A549 (cell line): ENCODE measurements around the gene CEACAM16. TPM values are rescaled to one million over a fixed set of nuclear protein-coding genes. Genes with fewer than 3 reads are reported as not detected.
"Not testable (repeated sequence)": the region's sequence is repeated elsewhere in the genome, so short reads cannot be mapped to it uniquely, and the experiment has no call there.

Experiments used
- ATAC-seq, 2 experiments: fragments of 200-7000 bp in 1 of 2; fragments of >200 bp in 1 of 2; cut with Nextera tagmentation in 1 of 2; cut with Tn5 transposase in 1 of 2; 3 replicates each; pipeline versions ENCODE4 v1.8.0 to v1.9.1; 2018 to 2020; ENCODE audit warnings: mild to moderate bottlenecking in 1 of 2, moderate library complexity in 1 of 2
- CTCF ChIA-PET: fragments of 300-600 bp; sonication (Branson Sonifier 250); formaldehyde crosslinking; extraction: SDS; loops from one replicate; lab custom pipeline; 2021; ENCODE audit warnings: antibody characterized with exemption, inconsistent platforms; lab: Yijun Ruan, JAX
- POLR2A ChIA-PET: fragments of 350-600 bp; formaldehyde crosslinking; extraction: SDS; loops from one replicate; lab custom pipeline; 2021; ENCODE audit warnings: antibody characterized with exemption, inconsistent platforms; lab: Yijun Ruan, JAX
- DNase-seq, 2 experiments: peaks; one replicate each; pipeline versions ENCODE4 v3.0.0 to v3.0.0-alpha.2; 2011 to 2016; ENCODE audit warnings: low read depth in 1 of 2, low spot score in 1 of 2
- FAIRE-seq: peaks from 2 replicates; lab custom pipeline; 2011; peaks lifted over from hg19 to GRCh38; lab: Jason Lieb, UNC
- H3K27ac ChIP-seq, 2 experiments: fragments of >200 bp; sonication (Bioruptor Twin); formaldehyde crosslinking; 3 replicates each; pipeline ENCODE4 v1.5.1; 2016 to 2017
- H3K4me1 ChIP-seq: fragments of >200 bp; sonication (Bioruptor Twin); formaldehyde crosslinking; 3 replicates; pipeline ENCODE4 v1.6.1; 2016
- H3K4me2 ChIP-seq: fragments of >200 bp; sonication (Bioruptor Twin); formaldehyde crosslinking; 3 replicates; pipeline ENCODE4 v1.6.1; 2016
- H3K4me3 ChIP-seq: fragments of >200 bp; sonication (Bioruptor Twin); formaldehyde crosslinking; 3 replicates; pipeline ENCODE4 v1.5.1; 2016
- H3K9me3 ChIP-seq: fragments of >200 bp; sonication (Bioruptor Twin); formaldehyde crosslinking; 3 replicates; pipeline ENCODE4 v1.6.1; 2016
- CBX8 ChIP-seq: fragments of 200-600 bp; sonication (generic); IDR thresholded peaks from 2 replicates; pipeline ENCODE4 v1.6.1; 2016
- EHF ChIP-seq: fragments of 250-450 bp; sonication (Bioruptor Pico); IDR thresholded peaks from 2 replicates; pipeline ENCODE4 v1.5.0; 2020; ENCODE audit warnings: mild to moderate bottlenecking
- ELK1 ChIP-seq: fragments of 150-350 bp; IDR thresholded peaks from 2 replicates; pipeline ENCODE4 v1.6.1; 2014; ENCODE audit warnings: low read depth, mild to moderate bottlenecking, low read length
- FOSB ChIP-seq: fragments of 250-450 bp; sonication (Bioruptor Pico); IDR thresholded peaks from 2 replicates; pipeline ENCODE4 v1.5.0; 2020; ENCODE audit warnings: mild to moderate bottlenecking, moderate library complexity
- FOSL2 ChIP-seq, 2 experiments: fragments of 450-650 bp in 1 of 2; fragments of >200 bp in 1 of 2; sonication (Bioruptor Twin) in 1 of 2; formaldehyde crosslinking; IDR thresholded peaks; 2 replicates each; pipeline versions ENCODE4 v1.5.0 to v1.6.1; 2016 to 2020; ENCODE audit warnings: mild to moderate bottlenecking in 1 of 2, moderate library complexity in 1 of 2
- HOXB13 ChIP-seq: fragments of 250-450 bp; sonication (Bioruptor Pico); IDR thresholded peaks from 2 replicates; pipeline ENCODE4 v1.5.0; 2020; ENCODE audit warnings: low read depth, mild to moderate bottlenecking, moderate library complexity
- HOXB5 ChIP-seq: fragments of 250-450 bp; sonication (Bioruptor Pico); IDR thresholded peaks from 2 replicates; pipeline ENCODE4 v1.5.0; 2020; ENCODE audit warnings: mild to moderate bottlenecking, moderate library complexity
- JUN ChIP-seq, 2 experiments: fragments of >200 bp; sonication (Bioruptor Twin); formaldehyde crosslinking; IDR thresholded peaks; 2 replicates in 1 of 2; 3 replicates in 1 of 2; pipeline ENCODE4 v1.6.1; 2016 to 2017
- KDM1A ChIP-seq: fragments of 200-600 bp; sonication (generic); IDR thresholded peaks from 2 replicates; pipeline ENCODE4 v1.6.1; 2016; ENCODE audit warnings: low read depth, mild to moderate bottlenecking
- NPAS2 ChIP-seq: fragments of 250-450 bp; sonication (Bioruptor Pico); IDR thresholded peaks from 2 replicates; pipeline ENCODE4 v1.8.0; 2022; ENCODE audit warnings: mild to moderate bottlenecking, moderate library complexity, borderline replicate concordance
- RARB ChIP-seq: fragments of 250-450 bp; sonication (Bioruptor Pico); IDR thresholded peaks from 2 replicates; pipeline ENCODE4 v1.8.0; 2021; ENCODE audit warnings: mild to moderate bottlenecking, moderate library complexity
- SMC3 ChIP-seq: fragments of >200 bp; sonication (Bioruptor Twin); formaldehyde crosslinking; IDR thresholded peaks from 3 replicates; pipeline ENCODE4 v1.6.1; 2018; ENCODE audit warnings: inconsistent platforms
- TP53 ChIP-seq: fragments of 250-450 bp; sonication (Bioruptor Pico); IDR thresholded peaks from 2 replicates; pipeline ENCODE4 v1.5.0; 2021; ENCODE audit warnings: mild to moderate bottlenecking, moderate library complexity
- ZC3H11A ChIP-seq: fragments of 450-650 bp; IDR thresholded peaks from 2 replicates; pipeline ENCODE4 v1.6.1; 2014; ENCODE audit warnings: antibody characterized with exemption, mild to moderate bottlenecking
- ZFP36 ChIP-seq: fragments of 450-650 bp; IDR thresholded peaks from 2 replicates; pipeline ENCODE4 v1.6.1; 2014; ENCODE audit warnings: borderline replicate concordance; ENCODE audit not compliant: partially characterized antibody
- ZNF302 ChIP-seq: fragments of 250-450 bp; sonication (Bioruptor Pico); IDR thresholded peaks from 2 replicates; pipeline ENCODE4 v1.9.0; 2021; ENCODE audit warnings: inconsistent platforms, mild to moderate bottlenecking, moderate library complexity
- ZSCAN20 ChIP-seq: fragments of 250-450 bp; sonication (Bioruptor Pico); IDR thresholded peaks from 2 replicates; pipeline ENCODE4 v1.8.0; 2022; ENCODE audit warnings: mild to moderate bottlenecking, moderate library complexity
- WGBS: methylation state at CpG from one replicate; pipeline ENCODE4 v1.1.6; 2017; ENCODE audit errors: missing lambda C conversion rate; 5-methylcytosine and 5-hydroxymethylcytosine counted together
- polyA plus RNA-seq, 4 experiments: library from polyadenylated mRNA; depleted of rRNA in 3 of 4; stranded (reverse); fragments of >200 nt; fragmentation: RNase III in 1 of 4; extraction: RNeasy Plus Mini Kit Qiagen cat#74134 plus additional on column Dnase treatment in 1 of 4; gene quantifications; 2 replicates in 3 of 4; 3 replicates in 1 of 4; pipeline ENCODE4 v1.2.3, GENCODE V29; 2011 to 2017
- TF ChIP-seq, protein P1 (sequence below): fragments of >200 bp; sonication (Bioruptor Twin); formaldehyde crosslinking; IDR thresholded peaks from 3 replicates; pipeline ENCODE4 v1.5.1; 2016
- TF ChIP-seq, protein P2 (sequence below): fragments of 450-650 bp; IDR thresholded peaks from 2 replicates; pipeline ENCODE4 v1.6.1; 2014; ENCODE audit warnings: antibody characterized with exemption
- TF ChIP-seq, protein P3 (sequence below): IDR thresholded peaks from 2 replicates; pipeline ENCODE4 v1.6.1; 2012; ENCODE audit warnings: low read depth, borderline replicate concordance

CEACAM16 gene
- polyA plus RNA-seq, 2 of the 4 experiments (the other 2 are of a cell fraction) = not detected

GRCh38 chr19:44709434-44710266 is 10.7 kb downstream of the CEACAM16 start:
- TF ChIP-seq ZFP36 = peak; percentile 19
- TF ChIP-seq, all 56 proteins: peak for 1; not testable (repeated sequence) for 55
- peak in 1 of 2 experiments; percentile 13; a peak in 1 of 6 replicates for ATAC-seq
- CTCF ChIA-PET = interaction anchor here (0.6 to 42.5 kb wide), 9 partner anchors 4 to 919 kb away, joined by 3 to 1899 read pairs (median 4); partner anchors contain the start of genes BCAM, BCL3, CBLC and CEACAM16
- H3K4me2 ChIP-seq, DNase-seq, H3K4me1 ChIP-seq, H3K4me3 ChIP-seq, FAIRE-seq, H3K9me3 ChIP-seq, POLR2A ChIA-PET: not testable (repeated sequence)
- H3K27ac ChIP-seq = peak overlapping the region in 1 of 2 experiments; percentile 41; a peak in 3 of 6 replicates
- WGBS = 79% methylated on average over 4 of the region's 4 CpGs

- H3K9me3 ChIP-seq = peaks cover 12% of the 10 kb centered on the region
- no peak for DNase-seq
- ChIA-PET CTCF (interaction anchor here (26.6 to 42.5 kb wide), 3 partner anchors 3 to 62 kb away, joined by 694 to 1899 read pairs (median 694); partner anchors contain the start of genes BCL3, CBLC and CEACAM16), POLR2A (no interaction called here)
- no peak overlapping the region for H3K4me2 ChIP-seq
- FAIRE-seq = no peak
- no peaks in the 10 kb centered on the region for H3K4me1 ChIP-seq
- WGBS = 96% methylated on average over 14 of the region's 14 CpGs
- TF ChIP-seq, protein P1, sequence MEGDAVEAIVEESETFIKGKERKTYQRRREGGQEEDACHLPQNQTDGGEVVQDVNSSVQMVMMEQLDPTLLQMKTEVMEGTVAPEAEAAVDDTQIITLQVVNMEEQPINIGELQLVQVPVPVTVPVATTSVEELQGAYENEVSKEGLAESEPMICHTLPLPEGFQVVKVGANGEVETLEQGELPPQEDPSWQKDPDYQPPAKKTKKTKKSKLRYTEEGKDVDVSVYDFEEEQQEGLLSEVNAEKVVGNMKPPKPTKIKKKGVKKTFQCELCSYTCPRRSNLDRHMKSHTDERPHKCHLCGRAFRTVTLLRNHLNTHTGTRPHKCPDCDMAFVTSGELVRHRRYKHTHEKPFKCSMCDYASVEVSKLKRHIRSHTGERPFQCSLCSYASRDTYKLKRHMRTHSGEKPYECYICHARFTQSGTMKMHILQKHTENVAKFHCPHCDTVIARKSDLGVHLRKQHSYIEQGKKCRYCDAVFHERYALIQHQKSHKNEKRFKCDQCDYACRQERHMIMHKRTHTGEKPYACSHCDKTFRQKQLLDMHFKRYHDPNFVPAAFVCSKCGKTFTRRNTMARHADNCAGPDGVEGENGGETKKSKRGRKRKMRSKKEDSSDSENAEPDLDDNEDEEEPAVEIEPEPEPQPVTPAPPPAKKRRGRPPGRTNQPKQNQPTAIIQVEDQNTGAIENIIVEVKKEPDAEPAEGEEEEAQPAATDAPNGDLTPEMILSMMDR = no peak
- TF ChIP-seq SMC3 (no peak), NPAS2 (CRISPR knock-in tag) (no peak)
- peak; percentile 16 to 19; a peak in 2 of 6 replicates for ATAC-seq
- no peak overlapping the region for H3K4me3 ChIP-seq
- H3K27ac ChIP-seq = peak overlapping the region in 1 of 2 experiments; percentile 41; a peak in 3 of 6 replicates
These were observed 11.5 kb downstream of the CEACAM16 start for GRCh38 chr19:44710483-44710882.

DNA sequence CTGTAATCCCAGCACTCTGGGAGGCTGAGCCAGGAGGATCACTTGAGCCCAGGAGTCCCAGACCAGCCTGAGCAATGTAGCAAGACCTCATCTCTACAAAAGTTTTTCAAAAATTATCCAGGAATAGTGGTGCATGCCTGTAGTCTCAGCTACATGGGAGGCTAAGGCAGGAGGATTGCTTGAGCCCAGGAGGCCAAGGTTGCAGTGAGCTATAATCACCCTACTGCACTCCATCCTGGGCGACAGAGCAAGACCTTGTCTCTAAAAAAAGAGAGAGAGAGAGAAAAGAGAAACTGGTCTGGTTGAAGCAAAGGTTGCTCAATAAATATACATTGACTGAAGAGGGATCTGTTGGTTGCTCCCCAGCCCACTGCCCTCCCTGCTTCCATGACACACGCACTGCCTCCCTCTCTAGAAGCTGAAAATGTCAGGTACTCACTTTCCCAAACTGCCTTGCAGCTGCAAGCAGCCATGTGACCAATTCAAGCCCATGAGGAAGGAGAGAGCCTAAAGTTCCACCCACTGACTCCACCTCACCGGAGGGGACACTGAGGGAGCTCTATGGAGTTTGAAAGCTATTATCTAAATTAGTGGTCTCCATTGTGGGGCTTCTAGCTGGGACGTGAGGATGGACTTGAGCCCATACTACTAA is 14.0 kb downstream of the CEACAM16 start:
- ATAC-seq = peak; percentile 66 to 70; a peak in 5 of 6 replicates
- ChIA-PET CTCF (interaction anchor here (0.6 to 42.5 kb wide), 8 partner anchors 9 to 197 kb away, joined by 3 to 1899 read pairs (median 6); partner anchors contain the start of genes BCL3, CBLC and CEACAM16), POLR2A (interaction anchor here (0.7 kb wide), 2 partner anchors 289 to 452 kb away, joined by 3 to 7 read pairs; no protein-coding TSS in a partner anchor)
- TF ChIP-seq HOXB13 (no peak), ZSCAN20 (CRISPR knock-in tag) (no peak), EHF (CRISPR knock-in tag) (no peak)
- TF ChIP-seq, protein P2, sequence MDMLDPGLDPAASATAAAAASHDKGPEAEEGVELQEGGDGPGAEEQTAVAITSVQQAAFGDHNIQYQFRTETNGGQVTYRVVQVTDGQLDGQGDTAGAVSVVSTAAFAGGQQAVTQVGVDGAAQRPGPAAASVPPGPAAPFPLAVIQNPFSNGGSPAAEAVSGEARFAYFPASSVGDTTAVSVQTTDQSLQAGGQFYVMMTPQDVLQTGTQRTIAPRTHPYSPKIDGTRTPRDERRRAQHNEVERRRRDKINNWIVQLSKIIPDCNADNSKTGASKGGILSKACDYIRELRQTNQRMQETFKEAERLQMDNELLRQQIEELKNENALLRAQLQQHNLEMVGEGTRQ = peak; percentile 69
- H3K27ac ChIP-seq = peak overlapping the region in 1 of 2 experiments; percentile 32; a peak in 3 of 6 replicates
- H3K4me3 ChIP-seq = no peak overlapping the region
- FAIRE-seq = no peak
- H3K4me2 ChIP-seq = no peak overlapping the region
- DNase-seq = peak in 1 of 2 experiments; percentile 64
- 70% methylated on average over 4 of the region's 4 CpGs for WGBS
- peaks cover 15% of the 10 kb centered on the region for H3K4me1 ChIP-seq
- H3K9me3 ChIP-seq = peaks cover 19% of the 10 kb centered on the region

- Histone ChIP-seq H3K4me1 (peaks cover 28% of the 10 kb centered on the region), H3K27ac (peak overlapping the region in 1 of 2 experiments; percentile 20; a peak in 1 of 6 replicates), H3K4me2 (no peak overlapping the region), H3K4me3 (no peak overlapping the region), H3K9me3 (peaks cover 19% of the 10 kb centered on the region)
- no peak for FAIRE-seq
- no peak for DNase-seq
- 45% methylated on average over 2 of the region's 2 CpGs for WGBS
- POLR2A ChIA-PET = no interaction called here
- no peak for ATAC-seq
- TF ChIP-seq ZNF302 (no peak), TP53 (no peak), JUN (IDR thresholded peaks at IDR 0.05) (no peak), HOXB5 (no peak), FOSL2 (IDR thresholded peaks at IDR 0.05) (no peak), FOSL2 (CRISPR knock-in tag; IDR thresholded peaks at IDR 0.05) (no peak), RARB (CRISPR knock-in tag) (no peak), ZC3H11A (no peak), KDM1A (no peak), ELK1 (no peak), CBX8 (no peak), FOSB (no peak)
- TF ChIP-seq, protein P3, sequence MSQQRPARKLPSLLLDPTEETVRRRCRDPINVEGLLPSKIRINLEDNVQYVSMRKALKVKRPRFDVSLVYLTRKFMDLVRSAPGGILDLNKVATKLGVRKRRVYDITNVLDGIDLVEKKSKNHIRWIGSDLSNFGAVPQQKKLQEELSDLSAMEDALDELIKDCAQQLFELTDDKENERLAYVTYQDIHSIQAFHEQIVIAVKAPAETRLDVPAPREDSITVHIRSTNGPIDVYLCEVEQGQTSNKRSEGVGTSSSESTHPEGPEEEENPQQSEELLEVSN = no peak
- CTCF ChIA-PET = interaction anchor here (0.5 to 42.5 kb wide), 8 partner anchors 10 to 1779 kb away, joined by 3 to 1899 read pairs (median 4); partner anchors contain the start of genes BCL3, CBLC, CEACAM16 and NECTIN2
These were observed 15.7 kb downstream of the CEACAM16 start for GRCh38 chr19:44714597-44715169.
